CD8-positive, alpha-beta memory T cell (primary cell): ENCODE data around the gene CHST10. TPM values are rescaled to one million over a fixed set of nuclear protein-coding genes. Genes with fewer than 3 reads are reported as not detected.

ENCODE experiments used
- polyA plus RNA-seq: library from polyadenylated mRNA; unstranded; fragments of 300-500 nt; fragmentation: Illumina TruSeq; gene quantifications from one replicate; pipeline ENCODE4 v1.2.3, GENCODE V29; 2021
- total RNA-seq, 2 experiments: library from RNA; stranded (reverse); gene quantifications; one replicate each; pipeline ENCODE4 v1.2.3, GENCODE V29; 2021

The CHST10 gene
- total and polyA plus RNA-seq, 3 experiments from 2014 or later: 7.2 to 15.5 (median 11.0) TPM

Other genes with a start within 250 kb of the CHST10 start
- under 1 TPM; 0.13 to 0.20 TPM for gene LONRF2, start 95.2 kb downstream of the CHST10 start, total RNA-seq
- not detected for gene LONRF2, start 95.2 kb downstream of the CHST10 start, polyA plus RNA-seq
- gene NMS, start 52.8 kb upstream of the CHST10 start, total RNA-seq: not detected
- gene NMS, start 52.8 kb upstream of the CHST10 start, polyA plus RNA-seq: not detected
- gene PDCL3, start 145.3 kb upstream of the CHST10 start, total RNA-seq: 10 to 100 TPM; 46.5 to 54.1 TPM
- 52.0 TPM for gene PDCL3, start 145.3 kb upstream of the CHST10 start, polyA plus RNA-seq